HG03175 (cell line): ENCODE measurements around the gene RFX2.

Experiments
- ATAC-seq: cut with Tn5 transposase; IDR thresholded peaks from one replicate; pipeline ENCODE4 v1.9.1; 2021; ENCODE audit warnings: mild to moderate bottlenecking, moderate library complexity; ENCODE audit not compliant: unreplicated experiment

RFX2 gene

DNA sequence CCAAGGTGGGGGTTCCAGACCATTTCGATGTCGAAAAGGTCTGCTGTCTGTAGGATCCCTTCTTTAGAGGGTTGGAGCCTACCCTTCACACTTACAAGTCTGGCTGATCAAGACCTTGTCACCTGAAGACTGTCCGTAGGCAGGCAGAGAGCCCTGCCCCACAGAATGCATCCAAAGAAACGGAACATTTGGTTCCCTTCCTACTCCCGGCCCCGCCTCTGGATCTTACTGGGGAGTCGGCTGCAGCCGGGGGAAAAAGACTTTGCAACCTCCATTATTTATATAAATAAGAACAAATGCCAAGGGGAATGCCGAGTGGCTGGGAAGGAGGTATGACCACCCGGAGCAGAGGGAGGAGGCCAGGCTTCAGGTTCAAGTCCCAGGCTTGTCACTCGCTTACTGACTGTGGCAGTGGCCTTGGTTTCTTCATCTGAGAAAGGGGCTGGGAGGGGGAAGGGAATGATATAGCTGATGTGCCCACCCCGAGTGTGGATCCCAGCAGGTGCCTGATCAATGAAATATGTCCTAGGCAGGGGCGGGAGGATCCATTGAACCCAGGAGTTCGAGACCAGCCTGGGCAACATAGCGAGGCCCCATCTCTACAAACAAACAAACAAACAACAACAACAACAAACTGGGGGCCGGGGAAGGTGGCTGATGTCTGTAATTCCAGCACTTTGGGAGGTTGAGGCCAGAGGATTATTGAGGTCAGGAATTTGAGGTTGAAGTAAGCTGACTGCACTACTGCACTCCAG, 48.7 kb downstream of the RFX2 start:
- ATAC-seq = no peak

DNA sequence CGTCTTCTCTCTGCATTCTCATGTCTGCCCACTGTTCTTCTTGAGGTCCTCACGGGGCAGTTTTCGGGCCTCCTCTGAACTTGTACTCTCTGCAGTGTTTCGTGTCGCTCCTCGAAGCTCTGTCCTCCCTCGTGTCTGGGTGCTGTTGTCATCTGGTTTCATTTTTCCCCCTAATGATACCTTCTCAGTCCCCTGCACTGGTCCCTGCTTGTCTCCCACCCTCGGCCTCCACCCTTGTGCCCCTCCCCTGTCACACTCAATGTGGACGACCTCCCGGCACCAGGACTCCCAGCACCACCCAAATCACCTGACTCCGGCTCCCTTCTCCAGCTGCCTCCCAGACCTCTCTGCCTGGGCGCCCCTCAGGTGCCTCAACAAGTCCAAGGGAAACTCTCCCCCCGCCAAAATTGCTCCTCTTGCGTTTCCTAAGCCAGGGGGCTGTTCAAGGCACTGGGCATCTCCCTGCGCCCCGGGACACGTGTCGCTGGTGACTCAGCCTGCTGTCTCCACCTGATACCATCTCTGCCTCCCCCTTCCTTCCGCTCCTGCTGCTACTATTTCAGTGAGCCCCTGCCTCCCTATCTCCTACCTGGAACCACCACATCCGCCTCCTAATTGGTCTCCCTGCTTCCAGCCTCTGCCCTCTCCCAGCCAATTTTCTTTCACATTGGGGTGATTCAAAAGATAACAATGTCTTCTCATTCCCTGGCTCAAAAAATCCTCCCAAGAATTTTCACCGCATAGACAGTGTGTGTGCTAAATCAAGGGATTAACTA, 49.5 kb downstream of the RFX2 start:
- no peak for ATAC-seq

- ATAC-seq = no peak
These were observed 50.2 kb downstream of the RFX2 start for GRCh38 chr19:6059988-6060599.

- ATAC-seq = no peak
These were observed 50.8 kb downstream of the RFX2 start for GRCh38 chr19:6059396-6059947.

DNA sequence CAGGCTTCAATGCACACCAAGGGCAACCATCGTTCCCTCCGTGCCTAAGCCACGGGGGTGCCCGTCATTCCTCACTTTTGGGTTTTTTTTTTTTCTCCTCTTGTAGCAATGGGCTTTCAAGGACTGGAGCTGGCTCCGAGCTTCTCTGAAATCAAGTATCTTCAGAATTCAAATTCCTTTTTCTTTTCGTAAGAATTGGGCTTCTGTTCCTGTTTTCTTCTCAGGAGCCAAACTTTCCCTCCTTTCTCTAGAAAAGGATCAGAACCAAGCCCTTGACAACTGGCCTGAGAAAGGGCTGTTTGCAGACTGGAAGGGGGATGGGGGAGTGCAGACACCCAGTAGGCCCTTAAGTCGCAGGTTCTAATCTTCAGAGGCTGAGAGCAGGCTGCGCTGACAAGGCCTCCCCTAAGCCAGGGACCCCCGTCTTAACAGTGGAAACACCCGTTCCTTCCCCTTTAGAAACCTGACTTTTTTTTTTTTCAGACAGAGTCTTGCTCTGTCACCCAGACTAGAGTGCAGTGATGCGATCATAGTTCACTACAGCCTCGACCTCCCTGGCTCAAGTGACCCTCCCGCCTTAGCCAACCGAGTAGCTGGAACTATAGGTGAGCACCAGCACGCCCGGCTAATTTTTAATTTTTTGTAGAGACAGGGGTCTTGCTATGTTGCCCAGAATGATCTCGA, 51.6 kb downstream of the RFX2 start:
- ATAC-seq = no peak

DNA sequence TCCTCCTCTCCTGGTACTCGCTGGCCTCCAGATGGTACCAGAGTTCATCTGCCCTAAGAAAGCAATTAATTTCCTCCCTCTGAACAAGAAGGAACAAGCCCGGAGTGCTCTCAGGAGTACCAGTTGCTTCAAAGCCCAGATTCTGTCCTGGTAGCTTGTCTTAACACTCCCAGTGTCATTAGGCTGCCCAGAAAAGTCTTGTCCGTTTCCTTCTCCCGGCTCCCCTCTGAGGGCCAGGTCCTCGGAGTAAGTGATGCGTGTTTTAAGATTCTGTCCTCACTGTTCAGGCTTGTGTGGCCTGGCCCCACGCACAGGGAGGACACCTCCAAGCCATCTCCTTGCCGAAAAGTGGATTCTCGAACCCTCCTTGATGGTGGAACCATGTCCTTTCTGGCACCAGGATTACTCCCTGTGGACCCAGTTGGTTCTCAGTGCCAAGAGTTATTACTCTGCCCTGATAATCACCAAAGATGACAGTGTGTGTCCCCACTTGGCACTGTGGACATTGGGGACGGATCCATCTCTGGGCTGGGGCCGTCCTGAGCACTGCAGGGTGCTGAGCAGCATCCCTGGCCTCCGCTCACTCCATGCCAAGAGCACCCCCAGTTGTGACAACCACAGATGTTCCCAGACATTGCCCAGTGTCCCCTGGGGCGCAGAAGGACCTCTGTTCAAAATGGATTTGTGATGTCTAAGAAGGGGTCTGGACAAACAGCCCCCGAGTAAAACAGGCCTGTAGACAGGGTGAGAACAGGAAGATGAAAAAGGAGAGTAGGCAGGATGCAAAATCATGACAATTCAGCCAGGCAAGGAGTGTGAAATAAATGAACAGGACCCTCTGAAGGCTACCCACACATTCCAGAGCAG, 52.4 kb downstream of the RFX2 start:
- no peak for ATAC-seq

DNA sequence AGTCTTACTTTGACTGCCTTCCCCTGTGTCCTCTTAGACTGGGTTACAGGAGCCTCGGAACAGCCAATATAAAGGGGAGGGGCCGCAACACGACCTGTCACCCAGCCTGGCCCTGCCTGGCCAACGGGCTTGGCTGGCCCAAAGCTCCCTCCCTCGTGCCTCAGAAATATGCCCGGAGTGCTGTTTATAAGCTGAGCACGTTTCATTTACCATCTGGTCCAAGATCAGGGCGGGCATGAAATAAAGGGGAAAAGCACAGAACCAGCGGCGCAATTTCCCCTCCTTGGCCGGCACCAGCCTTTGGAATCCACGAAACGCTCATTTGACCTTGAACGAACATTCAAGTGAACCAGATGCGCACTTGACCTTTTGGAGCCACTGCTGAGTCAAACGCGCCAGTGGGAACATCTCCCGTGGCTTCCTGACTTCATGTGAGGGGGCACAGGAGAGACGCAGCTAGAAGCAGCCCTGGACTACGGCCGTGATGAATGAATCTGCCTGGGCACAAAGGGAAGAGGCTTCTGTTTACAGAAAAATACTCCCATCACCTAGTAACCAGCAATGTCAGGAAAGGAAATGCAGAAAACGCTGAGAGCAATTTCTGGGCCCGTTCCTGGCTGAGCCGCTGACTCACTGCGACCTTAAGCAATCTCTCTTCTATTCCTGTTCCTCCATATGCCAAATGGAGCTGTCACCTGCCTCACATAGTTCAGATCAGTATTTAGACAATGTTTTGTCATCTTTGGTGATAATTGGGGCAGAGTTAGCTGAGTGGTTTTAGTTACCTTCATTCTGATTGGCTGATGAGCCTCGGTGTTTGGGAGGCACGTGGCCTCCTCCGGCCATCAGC, 53.3 kb downstream of the RFX2 start:
- no peak for ATAC-seq

DNA sequence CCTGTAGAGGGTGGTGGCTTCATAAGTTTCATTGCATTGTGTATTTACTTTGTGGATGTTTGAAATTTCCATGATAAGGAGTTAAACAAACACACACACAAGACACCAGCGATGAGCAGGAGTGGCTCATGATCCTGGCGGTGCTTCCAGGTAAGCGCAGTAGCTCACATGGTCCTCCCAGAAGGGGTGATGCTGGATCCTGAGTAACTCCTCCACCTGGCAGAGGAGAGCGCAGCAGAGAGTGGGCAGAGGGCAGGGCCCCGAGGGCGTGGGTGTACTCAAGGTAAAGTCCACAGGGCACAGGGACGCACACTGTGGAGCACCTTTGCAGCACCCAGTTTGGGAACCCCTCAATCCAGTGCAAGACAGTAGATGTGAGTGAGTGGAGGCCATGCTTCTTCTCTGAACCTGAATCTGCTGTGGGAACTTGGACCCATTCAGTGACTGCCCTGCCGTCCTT, 54.0 kb downstream of the RFX2 start:
- ATAC-seq = no peak

DNA sequence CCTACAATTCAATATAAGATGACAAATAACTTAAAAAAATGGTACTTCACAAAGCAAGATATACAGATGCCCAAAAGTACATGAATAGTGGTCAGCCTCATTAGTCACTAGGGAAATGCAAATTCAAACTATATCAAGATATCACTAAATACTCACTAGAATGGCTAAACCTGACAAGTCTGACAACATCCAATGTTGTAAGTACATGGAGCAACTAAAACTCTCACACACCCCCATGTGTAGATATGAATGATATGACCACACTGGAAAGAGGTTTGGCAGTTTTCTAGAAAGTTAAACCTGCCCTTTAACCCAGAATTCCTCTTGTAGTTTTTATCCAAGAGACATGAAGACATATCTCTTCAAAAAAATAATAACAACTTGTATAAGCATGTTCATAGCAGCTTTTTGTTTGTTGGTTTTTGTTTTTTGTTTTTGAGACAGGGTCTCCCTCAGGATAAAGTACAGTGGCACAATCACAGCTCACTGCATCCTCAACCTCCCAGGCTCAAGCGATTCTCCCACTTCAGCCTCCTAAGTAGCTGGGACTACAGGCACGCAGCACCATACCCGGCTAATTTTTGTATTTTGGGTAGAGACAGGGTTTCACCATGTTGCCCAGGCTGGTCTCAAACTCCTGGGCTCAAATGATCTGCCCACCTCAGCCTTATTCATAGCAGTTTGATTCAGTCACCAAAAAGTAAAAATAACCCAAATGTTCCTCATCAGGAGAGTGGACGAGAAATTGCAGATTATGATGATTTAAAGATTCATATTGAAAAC, 55.1 kb downstream of the RFX2 start:
- no peak for ATAC-seq

- no peak for ATAC-seq
These were observed 61.4 kb downstream of the RFX2 start for GRCh38 chr19:6048793-6049405.

- ATAC-seq = no peak
These were observed 62.0 kb downstream of the RFX2 start for GRCh38 chr19:6048348-6048747.

DNA sequence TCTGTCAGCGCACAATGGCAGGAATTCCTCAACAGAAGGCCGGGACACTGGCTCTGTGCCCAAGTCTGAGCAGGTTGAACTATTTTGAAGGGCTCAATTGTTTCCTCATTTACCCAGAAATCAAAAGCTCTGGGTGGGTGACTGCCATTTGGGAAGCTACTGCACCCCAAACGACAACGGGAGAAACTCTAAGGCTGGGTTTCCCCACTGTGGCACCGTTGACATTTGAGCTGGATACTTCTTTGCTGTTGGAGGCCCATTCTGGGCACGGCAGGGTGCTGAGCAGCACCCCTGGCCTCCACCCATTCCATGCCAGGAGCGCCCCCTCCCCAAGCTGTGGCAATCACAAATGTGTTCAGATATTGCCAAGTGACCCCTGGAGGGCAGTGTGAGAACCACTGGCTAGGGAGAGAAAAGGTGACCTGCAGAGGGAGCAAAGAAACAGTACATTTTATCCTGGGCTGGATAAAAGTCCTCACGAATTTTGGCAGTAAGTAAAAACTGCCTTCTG, 62.5 kb downstream of the RFX2 start:
- no peak for ATAC-seq

GRCh38 chr19:6047256-6047655, 63.0 kb downstream of the RFX2 start:
- no peak for ATAC-seq

DNA sequence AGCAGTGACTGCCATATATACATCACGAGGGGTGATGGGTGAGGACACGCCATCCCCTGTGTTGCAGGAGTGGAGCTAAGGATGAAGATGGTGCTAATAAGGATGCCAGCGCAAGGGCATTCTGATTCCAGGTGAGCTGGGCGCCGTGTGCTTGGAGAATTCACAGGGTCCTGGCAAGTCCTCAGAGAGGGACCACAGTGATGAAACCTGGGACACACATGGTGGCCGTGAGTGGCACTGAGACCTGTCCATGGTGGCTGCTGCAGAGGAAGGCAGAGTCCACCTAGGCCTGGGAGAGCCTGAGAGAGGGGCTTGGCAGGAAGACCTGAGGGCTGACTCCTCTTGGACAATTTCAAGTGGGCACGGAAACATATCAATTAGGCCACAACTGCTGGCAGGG, 65.2 kb downstream of the RFX2 start:
- ATAC-seq = no peak

DNA sequence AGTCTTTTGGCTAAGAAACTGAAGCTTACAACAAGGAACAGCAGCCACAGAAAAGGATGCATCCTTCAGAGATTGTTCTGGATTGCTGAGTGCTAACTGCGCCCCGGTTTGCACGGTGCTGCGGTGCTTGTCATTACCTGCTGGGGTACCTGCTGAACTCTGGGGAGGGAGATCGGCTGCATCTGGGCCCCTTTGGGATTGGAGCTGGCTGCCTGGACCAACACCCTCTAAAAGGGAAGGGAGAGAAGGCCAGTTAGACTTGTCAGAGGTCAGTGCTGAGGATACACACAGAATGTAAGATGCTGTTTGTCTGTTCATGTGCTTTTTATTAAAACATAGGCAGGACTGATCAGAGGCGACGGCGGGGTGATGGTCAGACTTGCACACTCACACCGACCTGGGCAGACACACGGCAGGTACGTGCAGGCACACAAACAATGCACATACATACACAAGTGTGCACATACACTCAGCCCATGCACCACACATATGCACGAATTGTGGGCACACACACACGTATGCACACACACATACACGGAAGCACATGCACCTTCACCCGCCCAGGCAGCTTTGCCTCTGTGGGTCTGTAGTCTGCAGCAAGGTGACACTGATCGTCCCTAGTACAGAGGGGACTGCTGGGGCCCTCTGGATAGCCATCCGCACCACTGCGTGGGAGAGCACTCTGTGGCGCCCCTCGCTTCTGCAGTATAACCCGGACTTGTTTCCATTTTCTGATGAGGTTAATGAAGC, 66.1 kb downstream of the RFX2 start:
- ATAC-seq = no peak

- no peak for ATAC-seq
These were observed 67.2 kb downstream of the RFX2 start for GRCh38 chr19:6042776-6043726.
